ENCODE data around the gene OR2T8.

GRCh38 chr1:247895976-247896375 is 24.1 kb upstream of the OR2T8 start:
- TF ChIP-seq POLR2A (IDR thresholded peaks at IDR 0.05; ENCODE audit: low read depth, low read length): no peak
- TF ChIP-seq POLR2AphosphoS5 (IDR thresholded peaks at IDR 0.05; ENCODE audit: low read depth, low read length): no peak
- no peak for TF ChIP-seq TAF1 (IDR thresholded peaks at IDR 0.05; ENCODE audit: low read depth, low read length)
- no peak for TF ChIP-seq PAX5 (IDR thresholded peaks at IDR 0.05; ENCODE audit: insufficient read depth, low read length, severe bottlenecking)
- no peak for TF ChIP-seq SPI1 (IDR thresholded peaks at IDR 0.05; ENCODE audit: low read depth, low read length)
- no peak for TF ChIP-seq POU2F2 (IDR thresholded peaks at IDR 0.05; ENCODE audit: low read depth, low read length)

Data from GM12891 (cell line).